HCT116 (cell line): ENCODE results near the gene PNPO.

ENCODE experiments used
- EZH2 ChIP-seq: fragments of 200-600 bp; sonication (generic); IDR thresholded peaks from 2 replicates; pipeline ENCODE4 v1.6.1; 2017; ENCODE audit warnings: antibody characterized with exemption, mixed run types
- YY1 ChIP-seq: IDR thresholded peaks from 2 replicates; pipeline ENCODE4 v1.6.1; 2011; ENCODE audit warnings: low read length, low read depth, moderate library complexity, mild to moderate bottlenecking; ENCODE audit not compliant: insufficient replicate concordance; ENCODE audit errors: extremely low read depth

DNA sequence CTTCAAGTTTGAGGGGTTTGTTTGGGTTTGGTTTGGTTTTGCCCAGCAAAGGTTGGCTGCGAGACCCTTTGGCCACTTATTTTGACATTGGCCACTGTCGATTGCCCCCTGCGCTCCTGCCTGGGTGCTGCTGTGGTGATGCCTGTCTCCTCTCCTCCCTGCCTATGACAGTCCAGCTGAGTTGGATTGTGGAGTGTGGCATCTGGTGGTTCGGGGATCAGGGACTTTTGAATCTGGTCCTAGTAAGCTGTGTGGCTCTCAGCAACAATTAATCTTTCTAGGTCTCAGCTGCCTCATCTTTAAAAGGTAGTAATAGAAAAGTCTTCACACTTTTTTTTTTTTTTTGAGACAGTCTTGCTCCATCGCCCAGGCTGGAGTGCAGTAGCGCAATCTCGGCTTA is 56.7 kb downstream of the PNPO start:
- TF ChIP-seq YY1, result no peak
- TF ChIP-seq EZH2, result no peak
